Epidermal melanocyte (primary cell): Measurements from ENCODE around the gene SLC18A3.

Source experiments
- DNase-seq: peaks from one replicate; pipeline ENCODE4 v3.0.0; 2011; ENCODE audit warnings: low spot score; ENCODE audit not compliant: insufficient read length

The SLC18A3 gene

GRCh38 chr10:49611166-49611815 is 1.2 kb downstream of the SLC18A3 start:
- DNase-seq: no peak

GRCh38 chr10:49611816-49612512 is 1.9 kb downstream of the SLC18A3 start:
- no peak for DNase-seq

GRCh38 chr10:49612513-49613164 is 2.5 kb downstream of the SLC18A3 start:
- DNase-seq: peak; percentile 4

- no peak for DNase-seq
Observed at GRCh38 chr10:49613165-49613881, 3.2 kb downstream of the SLC18A3 start.

- DNase-seq: no peak
Observed at GRCh38 chr10:49613882-49614241, 3.8 kb downstream of the SLC18A3 start, which contains the start of gene CHAT. TSS of gene CHAT (plus strand) at chr10:49614037. CDS start at chr10:49614190, 153 bp downstream.

GRCh38 chr10:49614242-49615198 is 4.4 kb downstream of the SLC18A3 start:
- no peak for DNase-seq

- no peak for DNase-seq
Observed at GRCh38 chr10:49615213-49615612, 5.1 kb downstream of the SLC18A3 start.

GRCh38 chr10:49615721-49616120 is 5.6 kb downstream of the SLC18A3 start:
- no peak for DNase-seq

- no peak for DNase-seq
Observed at GRCh38 chr10:49616421-49617101, 6.5 kb downstream of the SLC18A3 start.

GRCh38 chr10:49617121-49618020 is 7.3 kb downstream of the SLC18A3 start:
- no peak for DNase-seq

GRCh38 chr10:49618821-49619220 is 8.7 kb downstream of the SLC18A3 start:
- no peak for DNase-seq

- DNase-seq: no peak
Observed at GRCh38 chr10:49619613-49620012, 9.5 kb downstream of the SLC18A3 start.

GRCh38 chr10:49620286-49620810 is 10.2 kb downstream of the SLC18A3 start:
- no peak for DNase-seq

- DNase-seq: no peak
Observed at GRCh38 chr10:49620841-49621378, 10.8 kb downstream of the SLC18A3 start.

GRCh38 chr10:49621561-49621960 is 11.5 kb downstream of the SLC18A3 start:
- DNase-seq: no peak

GRCh38 chr10:49622426-49623425 is 12.6 kb downstream of the SLC18A3 start:
- DNase-seq: no peak

- DNase-seq: no peak
Observed at GRCh38 chr10:49624629-49625028, 14.5 kb downstream of the SLC18A3 start.
